ENCODE results near the gene SPATA31C1. TPM values are rescaled to one million over a fixed set of nuclear protein-coding genes. Genes with fewer than 3 reads are reported as not detected.

The SPATA31C1 gene
- total and polyA plus RNA-seq, 2 experiments from 2014 or later = not detected

GRCh38 chr9:87878989-87879511 lies 38.7 kb upstream of the SPATA31C1 start:
- no peak for TF ChIP-seq CTCF (IDR thresholded peaks at IDR 0.05; ENCODE audit: low read depth, low read length)
- Histone ChIP-seq H3K27me3 (no peaks in the 10 kb centered on the region), H3K4me1 (ENCODE audit: low read depth) (peaks cover 5% of the 10 kb centered on the region), H3K27ac (no peak overlapping the region), H3K36me3 (no peaks in the 10 kb centered on the region), H3K4me3 (no peak overlapping the region), H3K9me3 (ENCODE audit: low read depth) (no peaks in the 10 kb centered on the region)
- peak in 1 of 2 donors; percentile 73 for DNase-seq (ENCODE audit: low read depth in 1 of 2, low spot score in 1 of 2)

GRCh38 chr9:87880116-87880515 lies 37.6 kb upstream of the SPATA31C1 start:
- no peak for TF ChIP-seq CTCF (IDR thresholded peaks at IDR 0.05; ENCODE audit: low read depth, low read length)
- Histone ChIP-seq H3K9me3 (ENCODE audit: low read depth) (no peaks in the 10 kb centered on the region), H3K27me3 (no peaks in the 10 kb centered on the region), H3K36me3 (no peaks in the 10 kb centered on the region), H3K4me3 (no peak overlapping the region), H3K4me1 (ENCODE audit: low read depth) (no peaks in the 10 kb centered on the region), H3K27ac (no peak overlapping the region)
- DNase-seq (ENCODE audit: low read depth in 1 of 2, low spot score in 1 of 2) = peak in 1 of 2 donors; percentile 16

GRCh38 chr9:87880683-87881082 lies 37.1 kb upstream of the SPATA31C1 start:
- no peak for TF ChIP-seq CTCF (IDR thresholded peaks at IDR 0.05; ENCODE audit: low read depth, low read length)
- no peaks in the 10 kb centered on the region for H3K4me1 ChIP-seq (ENCODE audit: low read depth)
- no peaks in the 10 kb centered on the region for H3K27me3 ChIP-seq
- no peaks in the 10 kb centered on the region for H3K9me3 ChIP-seq (ENCODE audit: low read depth)
- H3K27ac ChIP-seq = no peak overlapping the region
- DNase-seq (ENCODE audit: low read depth in 1 of 2, low spot score in 1 of 2) = no peak
- H3K36me3 ChIP-seq = no peaks in the 10 kb centered on the region
- H3K4me3 ChIP-seq = no peak overlapping the region

GRCh38 chr9:87882627-87883026 lies 35.1 kb upstream of the SPATA31C1 start, which contains the start of gene SPATA31E1:
SPATA31E1 (plus strand) TSS chr9:87882877; CDS start chr9:87882892, 15 bp downstream.
- Histone ChIP-seq H3K27ac (no peak within 1 kb of the TSS), H3K36me3 (no peaks in the 10 kb centered on the region), H3K9me3 (ENCODE audit: low read depth) (no peaks in the 10 kb centered on the region), H3K4me3 (no peak within 1 kb of the TSS), H3K4me1 (ENCODE audit: low read depth) (no peaks in the 10 kb centered on the region), H3K27me3 (no peaks in the 10 kb centered on the region)
- DNase-seq (ENCODE audit: low read depth in 1 of 2, low spot score in 1 of 2) = no peak
- TF ChIP-seq CTCF (IDR thresholded peaks at IDR 0.05; ENCODE audit: low read depth, low read length) = no peak

- Histone ChIP-seq H3K9me3 (ENCODE audit: low read depth) (no peaks in the 10 kb centered on the region), H3K4me1 (ENCODE audit: low read depth) (no peaks in the 10 kb centered on the region), H3K27ac (no peak overlapping the region), H3K27me3 (no peaks in the 10 kb centered on the region), H3K4me3 (no peak overlapping the region), H3K36me3 (no peaks in the 10 kb centered on the region)
- DNase-seq (ENCODE audit: low read depth in 1 of 2, low spot score in 1 of 2) = no peak
- no peak for TF ChIP-seq CTCF (IDR thresholded peaks at IDR 0.05; ENCODE audit: low read depth, low read length)
Measured at GRCh38 chr9:87883274-87883673, 34.5 kb upstream of the SPATA31C1 start.

All from cardiac muscle cell (in vitro differentiated cells and primary cell).